OCI-LY7 (cell line): Measurements from ENCODE around the gene SLC2A13.

Experiments used
- CTCF ChIP-seq: fragments of 200-600 bp; sonication (generic); conservative IDR thresholded peaks from 2 replicates; pipeline ENCODE4 v1.5.1; 2014; ENCODE audit warnings: mild to moderate bottlenecking, antibody characterized with exemption, low read length, moderate library complexity, mixed read lengths
- EZH2phosphoT487 ChIP-seq: fragments of 200-600 bp; sonication (generic); IDR thresholded peaks from 2 replicates; pipeline ENCODE4 v1.6.1; 2018; ENCODE audit warnings: low read depth, borderline replicate concordance, mild to moderate bottlenecking, mixed run types, antibody characterized with exemption, low read length, moderate library complexity, mixed read lengths

- TF ChIP-seq CTCF: no peak
- TF ChIP-seq EZH2phosphoT487: no peak
Measured at GRCh38 chr12:39830171-39830570, 275.7 kb downstream of the SLC2A13 start.
